ENCODE data around the gene FNBP1L. TPM values are rescaled to one million over a fixed set of nuclear protein-coding genes. Genes with fewer than 3 reads are reported as not detected.
"Not testable (repeated sequence)": the region's sequence is repeated elsewhere in the genome, so short reads cannot be mapped to it uniquely, and the experiment has no call there.

FNBP1L gene
- total RNA-seq, 1 experiment from 2014 or later, result 14.9 TPM

- DNase-seq (ENCODE audit: low spot score), result no peak
Observed at GRCh38 chr1:93443454-93443853, 4.5 kb upstream of the FNBP1L start.

GRCh38 chr1:93446837-93447451 is 974 bp upstream of the FNBP1L start:
- no peak for DNase-seq (ENCODE audit: low spot score)

- DNase-seq (ENCODE audit: low spot score), result no peak
Observed at GRCh38 chr1:93448292-93448982, 519 bp downstream of the FNBP1L start.

GRCh38 chr1:93448983-93449804 is 1.3 kb downstream of the FNBP1L start:
- DNase-seq (ENCODE audit: low spot score), result no peak

- no peak for DNase-seq (ENCODE audit: low spot score)
Observed at GRCh38 chr1:93450321-93450720, 2.4 kb downstream of the FNBP1L start.

GRCh38 chr1:93453911-93454310 is 6.0 kb downstream of the FNBP1L start:
- DNase-seq (ENCODE audit: low spot score), result no peak

GRCh38 chr1:93459126-93459525 is 11.2 kb downstream of the FNBP1L start:
- no peak for DNase-seq (ENCODE audit: low spot score)

- no peak for DNase-seq (ENCODE audit: low spot score)
Observed at GRCh38 chr1:93461236-93461635, 13.3 kb downstream of the FNBP1L start.

GRCh38 chr1:93463960-93464359 is 16.0 kb downstream of the FNBP1L start:
- no peak for DNase-seq (ENCODE audit: low spot score)

- not testable (repeated sequence) for DNase-seq (ENCODE audit: low spot score)
Observed at GRCh38 chr1:93465371-93466082, 17.6 kb downstream of the FNBP1L start.

- no peak for DNase-seq (ENCODE audit: low spot score)
Observed at GRCh38 chr1:93467606-93468005, 19.7 kb downstream of the FNBP1L start.

- no peak for DNase-seq (ENCODE audit: low spot score)
Observed at GRCh38 chr1:93468662-93469061, 20.7 kb downstream of the FNBP1L start.

GRCh38 chr1:93469223-93469622 is 21.3 kb downstream of the FNBP1L start:
- not testable (repeated sequence) for DNase-seq (ENCODE audit: low spot score)

- no peak for DNase-seq (ENCODE audit: low spot score)
Observed at GRCh38 chr1:93471284-93471683, 23.4 kb downstream of the FNBP1L start.

- DNase-seq (ENCODE audit: low spot score), result no peak
Observed at GRCh38 chr1:93471911-93472310, 24.0 kb downstream of the FNBP1L start.

GRCh38 chr1:93474321-93474720 is 26.4 kb downstream of the FNBP1L start:
- DNase-seq (ENCODE audit: low spot score), result no peak

GRCh38 chr1:93475681-93476080 is 27.8 kb downstream of the FNBP1L start:
- DNase-seq (ENCODE audit: low spot score), result no peak

GRCh38 chr1:93479133-93479745 is 31.3 kb downstream of the FNBP1L start:
- not testable (repeated sequence) for DNase-seq (ENCODE audit: low spot score)

- not testable (repeated sequence) for DNase-seq (ENCODE audit: low spot score)
Observed at GRCh38 chr1:93481899-93482298, 34.0 kb downstream of the FNBP1L start.

- no peak for DNase-seq (ENCODE audit: low spot score)
Observed at GRCh38 chr1:93483200-93483599, 35.3 kb downstream of the FNBP1L start.

- DNase-seq (ENCODE audit: low spot score), result no peak
Observed at GRCh38 chr1:93483606-93484005, 35.7 kb downstream of the FNBP1L start.

- no peak for DNase-seq (ENCODE audit: low spot score)
Observed at GRCh38 chr1:93488207-93488606, 40.3 kb downstream of the FNBP1L start.

Measured in H4 (cell line).